Thymus (tissue), 14 donors: ENCODE results near the gene MAP3K7CL. TPM values are rescaled to one million over a fixed set of nuclear protein-coding genes. Genes with fewer than 3 reads are reported as not detected.

Experiments
- DNase-seq, 9 donors: peaks; one replicate each; pipeline ENCODE4 v3.0.0-alpha.2; 2013; ENCODE audit warnings: low spot score in 9 of 9, low read depth in 6 of 9, missing footprints in 1 of 9
- H3K27ac ChIP-seq, 2 donors: one replicate each; pipeline ENCODE4 v1.5.1; 2013; ENCODE audit warnings: control low read depth in 1 of 2, low read depth in 1 of 2, low read length in 1 of 2, mild to moderate bottlenecking in 1 of 2, moderate library complexity in 1 of 2
- H3K27me3 ChIP-seq, 2 donors: one replicate each; pipeline ENCODE4 v1.5.1; 2013; ENCODE audit warnings: low read length in 1 of 2; ENCODE audit not compliant: control insufficient read depth in 2 of 2, insufficient read depth in 1 of 2
- H3K36me3 ChIP-seq, 2 donors: one replicate each; pipeline ENCODE4 v1.5.1; 2013; ENCODE audit warnings: low read length in 1 of 2, mild to moderate bottlenecking in 1 of 2, moderate library complexity in 1 of 2; ENCODE audit not compliant: control insufficient read depth in 2 of 2, insufficient read depth in 2 of 2
- H3K4me1 ChIP-seq, 2 donors: one replicate each; pipeline ENCODE4 v1.5.1; 2013; ENCODE audit warnings: low read length in 2 of 2; ENCODE audit not compliant: control insufficient read depth in 2 of 2, insufficient read depth in 2 of 2
- H3K4me3 ChIP-seq, 2 donors: one replicate each; pipeline ENCODE4 v1.5.1; 2013; ENCODE audit warnings: low read length in 2 of 2, control low read depth in 1 of 2, mild to moderate bottlenecking in 1 of 2
- H3K9me3 ChIP-seq, 2 donors: one replicate each; pipeline ENCODE4 v1.5.1; 2013; ENCODE audit warnings: low read length in 1 of 2, mild to moderate bottlenecking in 1 of 2; ENCODE audit not compliant: control insufficient read depth in 2 of 2, insufficient read depth in 1 of 2
- WGBS: extraction: QIAGEN DNeasy Blood & Tissue Kit; methylation state at CpG from one replicate; pipeline ENCODE4 v1.1.7; 2013; 5-methylcytosine and 5-hydroxymethylcytosine counted together
- long read RNA-seq, 10 donors: transcript quantifications; one replicate each; lab custom pipeline, GENCODE V29; 2026
- polyA plus RNA-seq: library from polyadenylated mRNA; stranded (reverse); fragments of 200-250 nt; gene quantifications from one replicate; pipeline ENCODE4 v1.2.3, GENCODE V29; 2013
- total RNA-seq: library from RNA; stranded (reverse); fragments of 120-200 nt; gene quantifications from one replicate; pipeline ENCODE4 v1.2.4, GENCODE V29; 2013
- donor health status: healthy.

The MAP3K7CL gene
- total RNA-seq (1.7 TPM), polyA plus RNA-seq (14.2 TPM)
- long read RNA-seq, donor 1: 0 reads
- long read RNA-seq, donor 2, partial matches to known transcripts: 0 of 1 reads
- long read RNA-seq, donor 2, other reads (novel, unspliced or antisense): 0 of 1 reads
- long read RNA-seq, donor 3: 0 reads
- long read RNA-seq, donor 4: 0 reads
- long read RNA-seq, donor 5: 0 reads
- long read RNA-seq, donor 6: 0 reads
- long read RNA-seq, donor 7: 0 reads
- long read RNA-seq, donor 8: 0 reads
- long read RNA-seq, donor 9: 0 reads
- long read RNA-seq, donor 10: 0 reads

DNA sequence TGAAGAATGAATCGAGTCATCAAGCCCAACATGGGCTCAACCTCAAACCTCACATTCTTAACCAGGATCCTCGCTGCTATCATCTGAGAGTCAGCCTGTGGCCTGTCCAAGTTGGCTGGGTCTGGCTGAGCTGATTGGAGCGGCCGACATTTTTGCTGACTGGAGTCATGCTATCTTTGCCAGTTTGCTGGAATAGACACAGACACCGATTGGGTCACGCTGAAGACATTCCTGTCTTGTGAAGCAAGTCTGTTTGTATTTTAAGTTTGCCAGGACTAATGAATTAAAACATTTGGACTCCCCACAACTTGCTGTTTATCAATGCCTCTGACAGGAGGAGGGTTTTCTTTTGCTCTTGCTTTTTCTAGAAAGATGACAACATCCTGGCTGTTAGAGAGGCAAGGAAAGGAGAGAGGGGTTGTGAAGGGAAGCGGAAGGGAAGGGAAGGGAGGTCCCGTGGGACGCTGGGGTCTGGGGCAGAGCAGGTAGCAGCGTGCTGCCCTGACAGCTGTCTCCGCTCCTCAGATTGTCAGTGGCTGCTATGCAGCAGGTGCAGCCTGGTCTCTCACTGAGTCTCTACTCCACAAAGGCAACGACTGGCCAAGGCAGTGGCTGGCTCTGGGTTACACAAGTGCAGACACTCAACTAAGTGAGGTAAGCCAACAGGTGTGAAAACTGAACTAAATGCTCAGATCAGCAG lies at the start of gene MAP3K7CL:
Gene MAP3K7CL (plus strand): TSS at position 375 of the 700 bp plus-strand sequence. CDS start 2,701 bp downstream, outside the sequence.
- 84% methylated on average over 12 of the region's 12 CpGs for WGBS
- Histone ChIP-seq H3K4me1 (no peaks in the 10 kb centered on the region), H3K27me3 (no peaks in the 10 kb centered on the region), H3K4me3 (no peak within 1 kb of the TSS), H3K27ac (no peak within 1 kb of the TSS), H3K36me3 (no peaks in the 10 kb centered on the region), H3K9me3 (no peaks in the 10 kb centered on the region)
- no peak for DNase-seq

DNA sequence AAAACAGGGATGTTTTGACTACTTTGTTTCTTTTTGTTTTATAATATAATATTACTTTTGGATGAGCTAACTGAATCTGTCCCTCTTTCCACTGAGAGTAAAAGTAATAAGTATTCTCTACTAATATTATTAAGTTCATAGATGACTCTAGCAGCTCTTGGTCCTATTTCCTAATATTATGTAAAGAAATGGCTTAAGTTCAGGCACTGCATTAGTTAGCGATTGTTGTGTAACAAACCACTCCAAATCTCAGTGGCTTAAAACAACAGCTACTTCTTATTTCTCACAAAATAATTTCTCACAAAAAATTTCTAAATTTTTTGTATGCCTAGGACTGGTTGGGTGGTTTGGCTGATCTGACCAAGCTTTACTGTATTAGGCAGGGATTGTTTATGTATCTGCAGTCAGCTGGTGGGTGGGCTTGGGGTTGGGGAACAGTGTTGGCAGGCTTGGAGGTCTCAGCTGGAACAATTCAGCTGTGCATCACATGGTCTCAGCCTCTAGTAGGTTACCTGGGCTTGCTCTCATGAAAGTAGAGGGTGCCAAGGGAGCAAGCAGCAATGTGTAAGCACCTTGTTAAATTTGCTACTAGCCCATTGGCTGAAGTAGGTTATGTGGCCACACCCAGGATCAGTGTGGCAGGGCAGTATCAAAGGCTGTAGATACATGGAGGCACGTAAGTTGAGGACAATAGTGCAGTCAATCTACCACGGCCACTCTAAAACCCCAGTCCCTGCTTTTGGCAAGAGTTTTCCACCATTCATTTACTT lies 48.2 kb upstream of the MAP3K7CL start:
- no peaks in the 10 kb centered on the region for H3K27me3 ChIP-seq
- H3K9me3 ChIP-seq: no peaks in the 10 kb centered on the region
- no peaks in the 10 kb centered on the region for H3K36me3 ChIP-seq
- DNase-seq: no peak
- H3K4me3 ChIP-seq: no peak overlapping the region
- 96% methylated on average over 3 of the region's 3 CpGs for WGBS
- H3K27ac ChIP-seq: no peak overlapping the region
- peaks cover 4 to 9% of the 10 kb centered on the region in 2 donors for H3K4me1 ChIP-seq

DNA sequence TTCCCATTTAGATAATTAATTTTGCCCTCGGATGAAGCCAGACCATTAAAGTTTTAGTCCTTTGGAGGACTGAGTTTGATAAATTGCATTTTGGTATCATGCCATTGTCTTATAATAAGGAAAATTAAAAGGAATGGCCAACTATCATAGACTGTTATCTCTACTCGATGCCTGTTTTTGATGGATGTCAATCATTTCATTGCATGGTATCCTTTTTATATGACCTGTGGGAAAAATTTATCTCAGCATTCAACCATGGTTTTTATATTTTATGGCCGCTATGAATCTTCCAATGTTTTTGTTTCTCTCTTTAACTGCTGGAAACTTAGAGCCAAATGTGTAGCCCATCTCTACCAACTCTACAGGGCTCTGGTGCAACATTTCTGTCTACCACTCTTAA lies 47.1 kb upstream of the MAP3K7CL start:
- Histone ChIP-seq H3K36me3 (no peaks in the 10 kb centered on the region), H3K4me3 (no peak overlapping the region), H3K4me1 (peaks cover 4 to 9% of the 10 kb centered on the region in 2 donors), H3K27me3 (no peaks in the 10 kb centered on the region), H3K27ac (no peak overlapping the region), H3K9me3 (no peaks in the 10 kb centered on the region)
- 97% methylated on average over 3 of the region's 3 CpGs for WGBS
- no peak for DNase-seq

- no peak for DNase-seq
- H3K27me3 ChIP-seq: no peaks in the 10 kb centered on the region
- no peaks in the 10 kb centered on the region for H3K9me3 ChIP-seq
- peaks cover 0 to 3% of the 10 kb centered on the region in 2 donors for H3K4me1 ChIP-seq
- no peaks in the 10 kb centered on the region for H3K36me3 ChIP-seq
- 96% methylated on average over 2 of the region's 2 CpGs for WGBS
- H3K4me3 ChIP-seq: no peak overlapping the region
- no peak overlapping the region for H3K27ac ChIP-seq
Observed at GRCh38 chr21:29084372-29084771, 46.1 kb upstream of the MAP3K7CL start.

- Histone ChIP-seq H3K27me3 (no peaks in the 10 kb centered on the region), H3K9me3 (no peaks in the 10 kb centered on the region), H3K27ac (no peak overlapping the region), H3K36me3 (no peaks in the 10 kb centered on the region), H3K4me3 (no peak overlapping the region), H3K4me1 (no peaks in the 10 kb centered on the region)
- WGBS: 92% methylated on average over 8 of the region's 8 CpGs
- no peak for DNase-seq
Observed at GRCh38 chr21:29085106-29085752, 45.2 kb upstream of the MAP3K7CL start.

GRCh38 chr21:29091033-29091432 lies 39.4 kb upstream of the MAP3K7CL start:
- no peak overlapping the region for H3K27ac ChIP-seq
- H3K27me3 ChIP-seq: no peaks in the 10 kb centered on the region
- H3K36me3 ChIP-seq: peaks cover 0 to 3% of the 10 kb centered on the region in 2 donors
- no peak for DNase-seq
- WGBS: 93% methylated on average over 1 of the region's 1 CpG
- H3K9me3 ChIP-seq: no peaks in the 10 kb centered on the region
- H3K4me3 ChIP-seq: no peak overlapping the region
- H3K4me1 ChIP-seq: no peaks in the 10 kb centered on the region

- WGBS: 77% methylated on average over 9 of the region's 9 CpGs
- Histone ChIP-seq H3K9me3 (no peaks in the 10 kb centered on the region), H3K4me1 (no peaks in the 10 kb centered on the region), H3K27me3 (no peaks in the 10 kb centered on the region), H3K4me3 (no peak overlapping the region), H3K36me3 (peaks cover 0 to 3% of the 10 kb centered on the region in 2 donors), H3K27ac (no peak overlapping the region)
- DNase-seq: no peak
Observed at GRCh38 chr21:29092102-29092959, 38.1 kb upstream of the MAP3K7CL start.

GRCh38 chr21:29096218-29097015 lies 34.0 kb upstream of the MAP3K7CL start:
- Histone ChIP-seq H3K27me3 (no peaks in the 10 kb centered on the region), H3K27ac (no peak overlapping the region), H3K4me3 (no peak overlapping the region), H3K9me3 (no peaks in the 10 kb centered on the region), H3K36me3 (peaks cover 0 to 3% of the 10 kb centered on the region in 2 donors), H3K4me1 (no peaks in the 10 kb centered on the region)
- DNase-seq: no peak
- 96% methylated on average over 8 of the region's 8 CpGs for WGBS
